WTC11 (cell line): ENCODE data around the gene TEX10. TPM values are rescaled to one million over a fixed set of nuclear protein-coding genes. Genes with fewer than 3 reads are reported as not detected.

ENCODE experiments used
- ATAC-seq: fragments of 200-7000 bp; cut with Tn5 transposase; 2 replicates; pipeline ENCODE4 v1.10.0; 2021; ENCODE audit warnings: mild to moderate bottlenecking, moderate library complexity
- CTCF ChIA-PET: fragments of 300-600 bp; sonication (Branson Sonifier 250); formaldehyde crosslinking; loops from one replicate; lab custom pipeline; 2021; ENCODE audit warnings: antibody characterized with exemption; lab: Charles Lee
- POLR2A ChIA-PET: fragments of 350-600 bp; sonication (Branson Sonifier 250); formaldehyde crosslinking; loops from one replicate; lab custom pipeline; 2021; ENCODE audit warnings: antibody characterized with exemption; lab: Charles Lee
- DNase-seq: peaks from one replicate; pipeline ENCODE4 v3.0.0; 2021; ENCODE audit warnings: low spot score
- H3K27ac Mint-ChIP-seq: 2 replicates; pipeline ENCODE4 v1.8.0; 2021; ENCODE audit warnings: mixed read lengths
- H3K27me3 Mint-ChIP-seq: 2 replicates; pipeline ENCODE4 v1.8.0; 2021; ENCODE audit warnings: low read depth, mild to moderate bottlenecking, moderate library complexity, mixed read lengths
- H3K36me3 Mint-ChIP-seq: 2 replicates; pipeline ENCODE4 v1.8.0; 2021; ENCODE audit warnings: mixed read lengths
- H3K4me1 Mint-ChIP-seq: 2 replicates; pipeline ENCODE4 v1.8.0; 2022; ENCODE audit warnings: mixed read lengths
- H3K4me3 Mint-ChIP-seq: 2 replicates; pipeline ENCODE4 v1.8.0; 2021; ENCODE audit warnings: mild to moderate bottlenecking, moderate library complexity, mixed read lengths
- H3K9me3 Mint-ChIP-seq: 2 replicates; pipeline ENCODE4 v1.8.0; 2021; ENCODE audit warnings: mixed read lengths
- ATF6 ChIP-seq: sonication (generic); formaldehyde crosslinking; IDR thresholded peaks from 2 replicates; pipeline ENCODE4 v1.8.1; 2023; ENCODE audit warnings: mild to moderate bottlenecking, missing genetic modification reagents
- CREB1 ChIP-seq: sonication (generic); formaldehyde crosslinking; IDR thresholded peaks from 2 replicates; pipeline ENCODE4 v1.8.0; 2023; ENCODE audit warnings: mild to moderate bottlenecking, missing genetic modification reagents
- E2F1 ChIP-seq: sonication (generic); formaldehyde crosslinking; IDR thresholded peaks from 2 replicates; pipeline ENCODE4 v1.8.0; 2022; ENCODE audit warnings: mild to moderate bottlenecking, missing genetic modification reagents
- E2F5 ChIP-seq: sonication (generic); formaldehyde crosslinking; IDR thresholded peaks from 2 replicates; pipeline ENCODE4 v1.8.1; 2022; ENCODE audit warnings: mild to moderate bottlenecking, moderate library complexity, missing genetic modification reagents
- FOXP4 ChIP-seq: sonication (generic); formaldehyde crosslinking; IDR thresholded peaks from 2 replicates; pipeline ENCODE4 v1.8.0; 2022; ENCODE audit warnings: mild to moderate bottlenecking, missing genetic modification reagents
- GTF2I ChIP-seq: fragments of 250-450 bp; sonication (Bioruptor Pico); conservative IDR thresholded peaks from 2 replicates; pipeline ENCODE4 v1.4.0; 2021; ENCODE audit warnings: mild to moderate bottlenecking
- HMGXB4 ChIP-seq: sonication (generic); formaldehyde crosslinking; IDR thresholded peaks from 2 replicates; pipeline ENCODE4 v1.8.1; 2023; ENCODE audit warnings: mild to moderate bottlenecking, moderate library complexity, missing genetic modification reagents
- IRF2 ChIP-seq: sonication (generic); formaldehyde crosslinking; IDR thresholded peaks from 2 replicates; pipeline ENCODE4 v1.8.0; 2022; ENCODE audit warnings: low read depth, missing genetic modification reagents, borderline replicate concordance
- NR1H2 ChIP-seq: sonication (generic); formaldehyde crosslinking; IDR thresholded peaks from 2 replicates; pipeline ENCODE4 v1.9.0; 2021; ENCODE audit warnings: mild to moderate bottlenecking, moderate library complexity, missing genetic modification reagents
- NR3C1 ChIP-seq: sonication (generic); formaldehyde crosslinking; conservative IDR thresholded peaks from 2 replicates; pipeline ENCODE4 v1.8.1; 2023; ENCODE audit warnings: low read depth, mild to moderate bottlenecking, missing genetic modification reagents
- SMAD4 ChIP-seq: sonication (generic); formaldehyde crosslinking; IDR thresholded peaks from 2 replicates; pipeline ENCODE4 v1.8.0; 2022; ENCODE audit warnings: mild to moderate bottlenecking, missing genetic modification reagents
- SOX15 ChIP-seq: fragments of 250-450 bp; sonication (Bioruptor Pico); IDR thresholded peaks from 2 replicates; pipeline ENCODE4 v1.9.0; 2021; ENCODE audit warnings: mild to moderate bottlenecking
- SP1 ChIP-seq: sonication (generic); formaldehyde crosslinking; conservative IDR thresholded peaks from 2 replicates; pipeline ENCODE4 v1.8.1; 2022; ENCODE audit warnings: missing genetic modification reagents
- TCF7 ChIP-seq: sonication (generic); formaldehyde crosslinking; IDR thresholded peaks from 2 replicates; pipeline ENCODE4 v1.8.0; 2022; ENCODE audit warnings: mild to moderate bottlenecking, low read depth, missing genetic modification reagents, moderate library complexity
- USF1 ChIP-seq: sonication (generic); formaldehyde crosslinking; IDR thresholded peaks from 2 replicates; pipeline ENCODE4 v1.8.0; 2022; ENCODE audit warnings: mild to moderate bottlenecking, missing genetic modification reagents
- USF2 ChIP-seq: sonication (generic); formaldehyde crosslinking; IDR thresholded peaks from 2 replicates; pipeline ENCODE4 v1.8.1; 2023; ENCODE audit warnings: mild to moderate bottlenecking, missing genetic modification reagents, moderate library complexity
- ZNF281 ChIP-seq: sonication (generic); formaldehyde crosslinking; IDR thresholded peaks from 2 replicates; pipeline ENCODE4 v1.8.0; 2023; ENCODE audit warnings: mild to moderate bottlenecking, missing genetic modification reagents
- ZNF416 ChIP-seq: fragments of 250-450 bp; sonication (Bioruptor Pico); IDR thresholded peaks from 2 replicates; pipeline ENCODE4 v1.9.0; 2021; ENCODE audit warnings: mild to moderate bottlenecking, inconsistent platforms
- total RNA-seq: library from RNA; stranded (reverse); gene quantifications from 3 replicates; pipeline ENCODE4 v1.2.3, GENCODE V29; 2021

TEX10 gene
- total RNA-seq, 1 experiment from 2014 or later: 64.7 TPM

- Mint-ChIP-seq H3K9me3 (peaks cover 42% of the 10 kb centered on the region), H3K4me1 (no peaks in the 10 kb centered on the region), H3K4me3 (no peak overlapping the region), H3K36me3 (peaks cover 62% of the 10 kb centered on the region), H3K27ac (no peak overlapping the region), H3K27me3 (no peaks in the 10 kb centered on the region)
- ChIA-PET POLR2A (no interaction called here), CTCF (no interaction called here)
- DNase-seq (no peak), ATAC-seq (no peak)
- TF ChIP-seq CREB1 (CRISPR knock-in tag): no peak
- TF ChIP-seq ZNF281: no peak
- TF ChIP-seq NR1H2 (CRISPR knock-in tag): no peak
- no peak for TF ChIP-seq SMAD4 (CRISPR knock-in tag)
- TF ChIP-seq TCF7: no peak
- TF ChIP-seq SOX15: no peak
- TF ChIP-seq HMGXB4 (CRISPR knock-in tag): no peak
- no peak for TF ChIP-seq E2F5
- TF ChIP-seq USF2: no peak
- TF ChIP-seq ZNF416 (CRISPR knock-in tag): no peak
- TF ChIP-seq IRF2: no peak
- no peak for TF ChIP-seq GTF2I (CRISPR knock-in tag)
- no peak for TF ChIP-seq E2F1 (CRISPR knock-in tag)
- no peak for TF ChIP-seq ATF6 (CRISPR knock-in tag)
- no peak for TF ChIP-seq FOXP4 (CRISPR knock-in tag)
- no peak for TF ChIP-seq SP1 (CRISPR knock-in tag)
- TF ChIP-seq NR3C1 (CRISPR knock-in tag): no peak
- TF ChIP-seq USF1 (CRISPR knock-in tag): no peak
Measured at GRCh38 chr9:100286257-100286656, 66.5 kb downstream of the TEX10 start.
